ENCODE data around the gene GIMAP6.
"Not testable (repeated sequence)": the region's sequence is repeated elsewhere in the genome, so short reads cannot be mapped to it uniquely, and the experiment has no call there.

The GIMAP6 gene

DNA sequence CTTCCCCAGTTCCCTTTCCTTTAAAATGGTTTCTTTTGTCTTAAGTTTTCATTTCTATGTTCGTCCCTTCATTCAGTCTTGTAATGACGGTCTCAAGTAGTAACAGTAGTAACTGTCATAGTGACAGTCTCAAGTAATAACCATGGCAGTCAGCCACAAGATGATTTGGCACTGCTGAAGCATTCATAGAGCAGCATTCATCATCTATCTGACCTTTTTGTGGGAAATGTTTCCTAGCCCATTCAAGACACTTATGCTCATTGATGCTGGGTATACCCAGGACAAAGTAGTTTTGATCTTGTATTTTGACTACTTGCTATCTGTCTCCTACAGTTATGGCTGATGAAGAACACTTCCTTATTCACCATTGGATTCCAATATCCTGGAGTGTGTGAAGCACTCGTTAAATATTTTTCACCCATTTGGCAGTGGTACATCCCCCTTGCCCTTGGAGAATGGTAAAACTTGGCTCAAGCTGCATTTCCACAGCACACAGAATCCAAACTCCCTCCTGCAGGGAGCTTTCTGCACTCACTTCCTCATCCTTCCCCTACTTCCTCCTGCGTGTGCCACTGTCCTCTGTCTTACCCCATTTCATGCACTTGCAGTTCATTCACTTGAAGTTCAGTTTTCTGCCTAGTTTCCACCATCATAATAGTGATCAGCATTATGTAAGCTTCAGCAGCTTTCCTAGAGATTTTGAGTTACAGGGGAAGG is 46.0 kb downstream of the GIMAP6 start:
- H3K27ac ChIP-seq (ENCODE audit: low read depth, low read length) = no peak overlapping the region
- H3K9me3 ChIP-seq (ENCODE audit: control insufficient read depth in 1 of 2, low read length in 2 of 2) = no peaks in the 10 kb centered on the region
- peaks cover 6 to 7% of the 10 kb centered on the region in 2 donors for H3K4me1 ChIP-seq (ENCODE audit: control insufficient read depth in 1 of 2, insufficient read depth in 2 of 2, low read length in 2 of 2)
- peak overlapping the region in 1 of 2 donors; percentile 21 for H3K4me3 ChIP-seq (ENCODE audit: low read depth in 1 of 2, low read length in 2 of 2)
- no peak overlapping the region for H3K9ac ChIP-seq (ENCODE audit: low read depth in 1 of 2, low read length in 2 of 2)
- H3K27me3 ChIP-seq (ENCODE audit: control insufficient read depth in 1 of 2, insufficient read depth in 2 of 2, low read length in 2 of 2) = no peaks in the 10 kb centered on the region
- no peaks in the 10 kb centered on the region for H3K36me3 ChIP-seq (ENCODE audit: control insufficient read depth in 1 of 2, insufficient read depth in 2 of 2, low read length in 2 of 2)

- no peak overlapping the region for H3K27ac ChIP-seq (ENCODE audit: low read depth, low read length)
- no peaks in the 10 kb centered on the region for H3K27me3 ChIP-seq (ENCODE audit: control insufficient read depth in 1 of 2, insufficient read depth in 2 of 2, low read length in 2 of 2)
- no peaks in the 10 kb centered on the region for H3K36me3 ChIP-seq (ENCODE audit: control insufficient read depth in 1 of 2, insufficient read depth in 2 of 2, low read length in 2 of 2)
- H3K4me1 ChIP-seq (ENCODE audit: control insufficient read depth in 1 of 2, insufficient read depth in 2 of 2, low read length in 2 of 2) = peaks cover 6 to 7% of the 10 kb centered on the region in 2 donors
- H3K4me3 ChIP-seq (ENCODE audit: low read depth in 1 of 2, low read length in 2 of 2) = no peak overlapping the region
- H3K9me3 ChIP-seq (ENCODE audit: control insufficient read depth in 1 of 2, low read length in 2 of 2) = no peaks in the 10 kb centered on the region
- H3K9ac ChIP-seq (ENCODE audit: low read depth in 1 of 2, low read length in 2 of 2) = no peak overlapping the region
Measured at GRCh38 chr7:150585199-150585598, 47.0 kb downstream of the GIMAP6 start.

GRCh38 chr7:150580638-150581394 is 51.4 kb downstream of the GIMAP6 start:
- Histone ChIP-seq H3K27ac (ENCODE audit: low read depth, low read length) (no peak overlapping the region), H3K9me3 (ENCODE audit: control insufficient read depth in 1 of 2, low read length in 2 of 2) (no peaks in the 10 kb centered on the region), H3K27me3 (ENCODE audit: control insufficient read depth in 1 of 2, insufficient read depth in 2 of 2, low read length in 2 of 2) (no peaks in the 10 kb centered on the region), H3K9ac (ENCODE audit: low read depth in 1 of 2, low read length in 2 of 2) (no peak overlapping the region), H3K4me1 (ENCODE audit: control insufficient read depth in 1 of 2, insufficient read depth in 2 of 2, low read length in 2 of 2) (no peaks in the 10 kb centered on the region), H3K4me3 (ENCODE audit: low read depth in 1 of 2, low read length in 2 of 2) (no peak overlapping the region), H3K36me3 (ENCODE audit: control insufficient read depth in 1 of 2, insufficient read depth in 2 of 2, low read length in 2 of 2) (no peaks in the 10 kb centered on the region)

DNA sequence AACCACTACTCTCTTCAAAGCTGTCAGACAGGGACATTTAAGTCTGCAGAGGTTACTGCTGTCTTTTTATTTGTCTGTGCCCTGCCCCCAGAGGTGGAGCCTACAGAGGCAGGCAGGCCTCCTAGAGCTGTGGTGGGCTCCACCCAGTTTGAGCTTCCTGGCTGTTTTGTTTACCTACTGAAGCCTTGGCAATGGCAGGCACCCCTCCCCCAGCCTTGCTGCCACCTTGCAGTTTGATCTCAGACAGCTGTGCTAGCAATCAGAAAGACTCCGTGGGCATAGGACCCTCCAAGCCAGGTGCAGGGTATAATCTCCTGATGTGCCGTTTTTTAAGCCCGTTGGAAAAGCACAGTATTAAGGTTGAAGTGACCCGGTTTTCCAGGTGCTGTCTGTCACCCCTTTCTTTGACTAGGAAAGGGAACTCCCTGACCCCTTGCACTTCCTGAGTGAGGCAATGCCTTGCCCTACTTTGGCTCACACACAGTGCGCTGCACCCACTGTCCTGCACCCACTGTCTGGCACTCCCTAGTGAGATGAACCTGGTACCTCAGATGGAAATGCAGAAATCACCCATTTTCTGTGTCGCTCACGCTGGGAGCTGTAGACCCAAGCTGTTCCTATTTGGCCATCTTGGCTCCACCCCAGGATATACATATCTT is 52.1 kb downstream of the GIMAP6 start:
- H3K4me1 ChIP-seq (ENCODE audit: control insufficient read depth in 1 of 2, insufficient read depth in 2 of 2, low read length in 2 of 2); H3K9ac ChIP-seq (ENCODE audit: low read depth in 1 of 2, low read length in 2 of 2); H3K36me3 ChIP-seq (ENCODE audit: control insufficient read depth in 1 of 2, insufficient read depth in 2 of 2, low read length in 2 of 2); H3K27me3 ChIP-seq (ENCODE audit: control insufficient read depth in 1 of 2, insufficient read depth in 2 of 2, low read length in 2 of 2); H3K9me3 ChIP-seq (ENCODE audit: control insufficient read depth in 1 of 2, low read length in 2 of 2); H3K4me3 ChIP-seq (ENCODE audit: low read depth in 1 of 2, low read length in 2 of 2); H3K27ac ChIP-seq (ENCODE audit: low read depth, low read length): not testable (repeated sequence)
